HG02642 (cell line): ENCODE results near the gene TSPAN2.

ENCODE experiments used
- ATAC-seq: cut with Tn5 transposase; IDR thresholded peaks from one replicate; pipeline ENCODE4 v1.9.1; 2021; ENCODE audit warnings: mild to moderate bottlenecking; ENCODE audit not compliant: unreplicated experiment, poor library complexity

Gene TSPAN2

DNA sequence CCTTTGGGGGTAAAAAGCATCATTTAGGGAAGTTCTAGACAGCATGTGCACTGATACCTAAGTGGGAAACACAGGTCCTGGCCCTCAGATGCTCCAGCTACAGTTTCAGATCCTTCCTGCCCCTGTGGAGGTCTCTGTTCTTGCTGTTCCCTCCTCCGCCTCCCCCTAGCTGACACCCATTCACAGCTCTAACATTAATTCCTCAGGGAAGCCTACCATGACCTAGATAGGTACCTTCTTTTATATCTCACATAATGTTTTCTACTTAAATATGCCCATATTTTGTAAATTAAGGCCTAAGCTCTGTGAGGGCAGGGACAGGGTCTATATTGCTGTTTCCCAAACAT, 11.3 kb downstream of the TSPAN2 start:
- ATAC-seq, result no peak

DNA sequence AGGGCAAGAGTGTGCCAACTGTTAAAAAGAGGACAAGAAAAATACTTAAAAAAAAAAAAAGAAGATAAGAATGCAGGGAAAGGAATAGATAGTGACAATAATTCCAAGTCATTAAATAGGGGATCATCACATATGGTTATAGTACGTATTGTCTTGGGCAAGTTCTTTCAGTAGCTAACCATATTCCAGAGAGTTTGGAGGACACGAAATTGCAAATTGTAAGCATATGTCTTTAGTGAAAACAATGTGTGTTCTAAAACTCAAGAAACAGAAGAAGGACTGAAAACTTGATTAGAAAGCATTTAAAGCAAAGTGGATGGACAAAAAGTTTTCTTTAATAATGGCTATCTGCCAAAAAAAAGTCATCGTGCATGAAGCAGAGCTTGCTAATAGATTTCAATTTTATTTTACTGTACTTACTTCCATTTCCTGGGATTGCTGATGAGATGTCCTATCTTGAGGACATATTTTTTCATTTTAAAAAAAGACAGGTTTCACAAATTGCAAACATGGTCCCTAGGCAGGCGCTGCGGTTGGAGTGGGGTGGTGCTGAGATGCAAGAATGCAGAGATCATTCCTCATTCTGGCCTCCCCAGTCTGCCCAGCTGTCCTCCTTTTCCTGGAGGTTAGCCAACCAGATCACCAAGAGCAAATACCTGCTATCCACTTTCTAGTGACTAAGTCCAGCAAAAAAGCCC, 11.9 kb downstream of the TSPAN2 start:
- no peak for ATAC-seq

DNA sequence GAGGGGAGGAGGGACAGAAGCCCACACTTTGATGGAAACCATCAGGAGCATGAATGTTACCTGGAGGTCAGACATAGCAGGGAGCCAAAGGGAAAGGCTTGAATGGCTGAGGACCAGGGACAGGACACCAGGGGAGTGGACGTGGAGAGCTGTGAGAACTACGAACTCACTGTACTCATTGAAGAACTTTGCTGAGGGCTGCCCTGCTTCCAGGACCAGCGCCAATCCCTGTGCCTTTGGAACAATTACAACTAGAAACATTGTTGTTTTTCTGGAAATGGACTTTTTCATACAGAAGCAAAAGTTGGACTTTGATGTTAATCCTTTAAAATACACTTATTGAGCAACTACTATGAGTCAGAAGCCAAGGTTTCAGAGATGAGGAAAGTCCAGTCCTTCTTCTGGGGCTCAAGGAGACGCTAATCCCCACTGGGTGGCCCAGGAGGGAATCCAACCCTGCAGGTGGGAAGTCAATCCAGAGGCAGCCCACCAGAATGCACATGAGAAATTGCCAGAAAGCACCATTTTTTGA, 12.9 kb downstream of the TSPAN2 start:
- no peak for ATAC-seq

DNA sequence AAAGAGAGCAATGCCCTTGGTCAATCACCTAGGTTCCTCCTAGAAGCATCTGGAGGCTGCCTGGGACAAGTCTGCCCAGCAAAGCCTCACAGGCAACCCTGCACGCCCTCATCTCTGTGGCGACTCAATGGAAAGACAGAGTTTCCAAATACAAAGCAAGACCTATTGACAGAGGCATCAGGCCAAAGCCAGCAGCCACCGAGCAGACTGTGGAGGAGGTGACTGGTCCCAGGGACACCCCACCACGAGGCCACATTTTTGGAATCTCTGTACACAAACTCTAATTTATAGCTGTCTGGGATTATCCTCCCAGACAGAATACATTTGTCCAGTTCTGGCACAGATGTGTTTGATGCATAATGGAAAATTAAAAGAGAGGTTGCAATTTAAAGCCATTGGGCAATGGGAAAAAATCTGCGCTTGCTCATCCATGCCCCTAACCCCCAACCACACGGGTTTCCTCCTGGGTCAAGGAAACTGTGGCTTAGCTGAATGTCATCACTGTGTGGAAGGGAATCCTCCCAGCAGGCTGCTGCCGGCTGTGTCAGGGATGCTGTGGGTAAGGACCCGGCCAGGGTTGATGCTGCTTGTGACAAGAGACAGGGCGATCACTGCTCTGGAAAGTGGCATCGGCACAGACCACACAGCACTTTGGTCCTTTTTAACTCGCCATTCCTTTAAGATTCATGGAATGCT, 14.3 kb downstream of the TSPAN2 start:
- ATAC-seq, result no peak

DNA sequence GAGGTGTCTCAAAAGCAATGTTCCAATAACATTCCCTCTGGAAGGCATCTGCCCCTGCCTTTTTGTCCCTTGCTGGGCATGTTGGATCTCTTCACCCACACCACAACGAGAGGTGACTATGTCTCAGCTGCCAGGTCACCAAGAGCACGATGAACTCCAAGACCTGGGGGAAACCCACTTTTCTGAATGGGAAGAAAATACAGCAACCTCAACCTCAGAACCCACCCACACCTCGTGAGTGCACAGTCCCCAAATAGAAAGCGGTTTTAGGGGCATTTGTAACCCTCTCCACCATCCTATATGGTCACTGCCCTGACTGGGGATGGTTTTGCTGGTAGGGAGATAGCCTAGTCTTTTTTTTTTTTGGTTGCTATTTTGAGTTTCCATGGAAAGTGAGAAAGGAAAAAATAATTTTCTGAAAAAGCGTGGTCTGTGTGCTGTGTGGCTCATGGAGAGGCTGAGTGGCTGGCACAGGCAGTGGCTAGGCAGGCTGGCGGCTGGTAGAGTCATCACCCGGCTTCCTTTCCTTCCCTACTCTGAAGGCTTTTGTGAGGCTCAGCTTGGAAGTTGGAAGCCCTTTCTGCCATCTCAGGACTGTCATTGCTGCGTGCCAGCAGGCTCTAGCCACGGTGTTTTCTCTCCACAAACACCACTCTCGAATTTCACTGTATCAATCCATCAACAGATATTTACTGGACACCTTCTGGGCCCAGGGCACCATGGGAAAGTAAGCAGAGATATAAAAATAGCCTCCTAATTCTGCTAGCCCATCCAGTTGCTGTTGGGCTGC, 15.8 kb downstream of the TSPAN2 start:
- no peak for ATAC-seq

DNA sequence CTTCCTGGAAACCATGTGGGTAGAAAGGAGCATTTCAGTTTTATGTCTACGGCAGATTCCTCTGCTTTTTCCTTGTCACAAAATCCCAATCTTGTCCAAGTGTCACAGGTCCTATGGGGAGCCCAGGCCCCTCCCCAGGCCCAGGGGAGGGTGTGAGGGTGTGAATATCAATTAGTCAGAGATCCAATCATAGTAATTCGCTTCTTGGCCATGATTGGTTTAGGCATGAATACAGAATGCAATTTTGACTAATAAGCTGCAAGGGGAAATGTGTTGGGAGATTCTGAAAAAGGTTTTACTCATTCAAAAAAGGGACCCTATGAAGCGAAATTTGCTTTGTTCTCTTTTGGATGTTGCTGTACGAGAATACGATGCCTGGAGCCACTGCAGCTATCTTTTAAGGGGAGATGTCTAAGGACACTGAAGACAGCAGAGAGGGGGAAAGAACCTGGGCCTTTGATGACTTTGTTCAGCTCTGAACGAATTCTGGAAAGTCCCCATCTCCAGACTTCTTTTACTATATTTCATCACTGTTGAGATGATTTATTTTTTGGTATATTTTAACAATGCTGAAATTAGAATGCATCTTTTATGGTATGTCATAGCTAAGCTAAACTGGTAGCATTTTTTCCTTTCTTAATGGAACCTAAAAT, 18.2 kb downstream of the TSPAN2 start:
- ATAC-seq, result no peak

DNA sequence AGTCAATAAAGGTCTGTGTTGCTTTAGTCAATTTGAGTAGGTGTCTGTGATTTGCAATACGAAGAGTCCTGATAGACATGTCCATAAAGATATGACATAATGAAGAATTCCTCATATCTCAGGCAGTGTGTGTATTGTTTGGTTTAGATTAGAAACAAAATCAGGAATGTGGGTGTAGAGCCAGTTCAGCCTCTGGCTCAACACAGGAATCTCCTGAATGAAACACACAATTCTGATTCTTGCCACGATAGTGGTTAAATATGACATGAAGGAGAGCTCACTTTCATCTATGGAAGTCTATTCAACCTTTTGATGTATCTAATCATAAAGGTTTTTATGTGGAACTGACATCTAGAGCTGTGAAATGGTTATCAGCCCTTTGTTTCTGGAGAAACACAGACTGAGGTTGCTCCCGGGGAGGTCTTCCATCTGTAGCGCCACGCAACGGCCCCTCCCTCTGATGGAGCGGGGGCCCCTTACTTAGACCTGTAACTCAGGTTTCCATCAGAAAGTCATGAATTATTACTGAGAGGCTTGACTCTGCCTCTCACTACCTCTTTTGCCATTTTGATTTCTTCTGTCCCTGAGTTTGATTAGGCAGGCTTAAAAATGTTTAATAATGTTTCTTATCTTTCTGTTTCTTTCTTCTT, 19.5 kb downstream of the TSPAN2 start:
- ATAC-seq, result no peak

DNA sequence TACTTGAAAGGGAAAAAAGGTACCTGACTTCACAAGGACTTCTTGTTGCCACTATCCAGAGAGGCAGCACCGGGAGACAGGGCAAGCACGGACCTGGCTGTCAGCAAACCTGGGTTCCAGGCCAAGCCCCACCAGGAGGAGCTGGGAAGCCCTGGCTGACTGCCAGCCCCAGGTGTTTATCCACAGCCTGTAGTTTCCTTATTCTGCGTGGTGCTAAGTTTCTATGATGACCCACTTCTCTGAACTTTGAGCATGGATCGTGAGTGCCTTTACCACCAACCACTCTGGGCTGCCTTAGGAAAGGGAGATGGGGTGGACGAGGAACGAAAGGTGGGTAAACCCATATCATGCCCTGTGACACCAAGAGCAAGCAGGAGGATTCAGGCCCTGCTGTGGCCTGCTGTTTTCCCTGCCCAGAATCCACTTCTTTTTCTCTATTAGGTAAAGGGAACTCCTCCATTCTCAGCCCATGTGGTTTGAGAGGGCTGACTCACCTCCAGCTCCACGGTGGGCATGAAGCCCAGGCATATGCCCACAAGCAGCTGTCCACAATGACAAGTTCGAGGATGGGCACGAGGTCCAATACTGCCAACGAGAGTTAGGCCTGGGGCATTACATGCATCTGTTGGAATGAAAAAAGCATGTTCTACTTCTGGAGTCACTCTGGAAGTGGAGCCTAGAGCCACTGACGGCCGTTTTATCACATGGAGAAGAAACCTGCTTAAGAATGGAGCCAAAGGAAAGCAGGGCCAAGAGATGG, 20.3 kb downstream of the TSPAN2 start:
- no peak for ATAC-seq

DNA sequence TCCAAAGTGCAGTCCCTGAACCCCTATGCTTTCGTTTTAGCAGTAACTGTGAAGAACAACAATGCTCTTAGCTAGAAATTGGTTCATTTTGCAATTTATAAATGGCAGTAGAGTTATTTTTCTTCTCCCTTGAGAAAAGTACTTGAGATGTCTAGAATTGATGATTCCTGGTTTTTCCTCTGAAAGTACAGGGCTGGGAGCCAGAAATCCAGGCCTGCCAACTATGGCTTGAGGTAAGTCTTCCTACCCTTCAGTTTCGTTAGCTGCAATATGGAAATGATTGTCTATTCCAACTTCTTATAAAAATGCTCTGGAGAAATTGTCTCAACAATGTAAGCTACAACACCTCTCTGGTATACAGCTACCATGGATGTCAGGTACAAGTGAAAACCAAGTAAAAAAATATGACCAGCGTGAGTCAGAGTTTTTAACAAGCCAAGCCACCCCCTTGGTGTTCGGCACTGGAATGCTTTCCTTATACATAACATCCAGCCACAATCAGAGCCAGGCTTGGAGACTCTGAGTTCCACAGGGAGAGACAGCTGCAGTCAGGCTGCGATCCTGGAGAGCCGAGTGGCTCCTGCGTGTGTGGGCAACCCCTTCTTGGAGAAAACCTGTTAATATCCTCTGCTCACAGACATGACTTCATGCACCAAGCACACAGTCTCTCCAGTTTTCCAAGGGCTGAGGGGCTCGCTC, 22.0 kb downstream of the TSPAN2 start:
- no peak for ATAC-seq

DNA sequence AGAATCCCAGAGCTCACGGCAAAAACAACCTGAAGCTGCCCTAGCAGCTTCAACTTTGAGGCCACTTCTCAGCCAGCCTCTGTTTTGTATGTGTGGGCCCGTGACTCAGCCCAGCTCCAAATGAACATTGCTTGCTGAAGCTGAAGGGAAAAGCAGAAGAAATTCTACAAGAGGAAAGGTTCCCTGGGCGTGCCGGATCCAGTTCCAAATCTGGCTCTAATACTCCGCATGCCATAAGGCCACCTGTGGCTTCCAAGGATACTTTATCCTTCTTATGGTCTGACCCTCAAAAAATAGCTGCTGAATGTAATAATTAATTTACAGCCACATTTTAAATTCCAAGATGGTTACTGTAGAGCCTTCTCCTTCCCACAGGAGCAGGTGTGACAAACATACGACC, 24.3 kb downstream of the TSPAN2 start:
- no peak for ATAC-seq

DNA sequence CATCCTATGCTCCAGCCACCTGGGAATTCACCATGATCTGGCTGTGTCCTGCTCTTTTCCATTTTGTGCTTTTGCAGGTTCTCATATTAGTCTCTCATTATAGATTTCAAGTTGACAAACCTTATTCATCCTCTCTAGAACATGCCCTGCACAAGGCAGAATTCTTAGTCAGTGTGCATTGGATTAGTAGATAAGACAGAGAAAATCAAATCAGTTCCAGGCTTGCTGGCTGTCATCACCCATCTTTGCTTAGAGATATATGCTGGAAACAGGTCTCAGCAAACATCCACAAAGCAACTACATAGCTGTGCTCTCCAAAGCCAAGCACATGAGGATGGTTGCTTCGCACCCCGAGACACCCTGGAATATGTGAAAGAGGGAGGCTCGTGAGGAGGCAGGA, 24.8 kb downstream of the TSPAN2 start:
- ATAC-seq, result no peak

DNA sequence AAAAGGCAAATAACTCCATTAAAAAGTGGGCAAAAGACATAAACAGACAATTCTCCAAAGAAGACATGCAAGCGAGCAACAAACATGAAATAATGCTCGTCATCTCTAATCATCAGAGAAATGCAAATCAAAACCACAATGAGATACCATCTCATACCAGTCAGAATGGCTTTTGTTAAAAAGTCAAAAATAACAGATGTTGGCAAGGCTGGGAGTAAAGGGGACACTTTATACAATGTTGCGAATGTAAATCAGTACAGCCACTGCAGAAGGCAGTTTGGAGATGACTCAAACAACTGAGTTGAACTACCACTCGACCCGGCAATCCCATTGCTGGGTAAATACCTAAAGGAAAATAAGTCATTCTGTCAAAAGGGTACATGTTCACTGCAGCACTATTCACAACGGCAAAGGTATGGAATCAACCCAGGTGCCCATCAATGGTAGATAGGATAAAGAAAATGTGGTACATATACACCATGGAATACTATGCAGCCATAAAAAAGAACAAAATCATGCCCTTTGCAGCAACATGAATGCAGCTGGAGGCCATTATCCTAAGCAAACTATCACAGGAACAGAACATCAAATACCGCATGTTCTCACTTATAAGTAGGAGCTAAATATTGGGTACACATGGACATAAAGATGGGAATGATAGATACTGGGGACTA, 25.9 kb downstream of the TSPAN2 start:
- no peak for ATAC-seq

DNA sequence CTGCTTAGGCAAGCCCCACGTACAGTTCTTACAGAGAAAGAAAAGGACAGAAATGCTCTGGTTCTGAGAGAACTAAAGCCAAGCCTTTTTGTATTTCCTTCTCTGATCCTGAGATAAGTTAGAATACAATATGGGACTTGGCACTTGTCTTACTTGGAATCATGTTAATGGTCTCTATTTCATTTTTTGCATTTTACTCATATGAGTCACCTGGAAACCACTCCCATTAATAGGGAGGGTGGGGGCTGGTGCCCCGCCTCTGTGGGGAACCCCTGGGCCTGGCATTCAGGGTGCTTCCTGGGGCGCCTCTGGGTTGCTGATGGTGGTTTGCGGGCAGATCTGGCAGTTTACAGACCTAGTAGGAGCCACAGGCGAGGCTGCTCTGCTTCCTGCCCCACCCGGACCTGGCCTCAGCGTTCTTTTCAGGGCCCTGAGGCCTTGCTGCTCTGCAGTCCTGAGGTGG, 26.7 kb downstream of the TSPAN2 start:
- ATAC-seq, result peak; percentile 78

DNA sequence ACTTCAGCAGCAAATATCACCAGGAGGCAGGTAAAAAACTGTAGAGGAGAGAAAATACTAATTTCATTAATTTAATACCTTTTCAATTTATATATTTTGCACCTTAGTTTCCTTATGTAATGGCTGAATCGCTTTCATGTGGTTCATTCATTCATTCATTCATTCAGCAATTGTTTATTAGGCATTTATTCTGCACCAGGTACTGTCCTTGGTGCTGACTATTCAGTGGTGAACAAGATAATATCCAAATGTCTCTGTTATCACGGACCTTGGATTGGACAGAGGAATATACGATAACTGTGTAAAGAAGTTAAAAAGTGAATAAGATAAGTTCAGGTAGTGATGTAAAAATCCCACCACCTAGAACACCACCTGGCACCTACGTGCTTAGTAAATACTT, 28.8 kb downstream of the TSPAN2 start:
- no peak for ATAC-seq

DNA sequence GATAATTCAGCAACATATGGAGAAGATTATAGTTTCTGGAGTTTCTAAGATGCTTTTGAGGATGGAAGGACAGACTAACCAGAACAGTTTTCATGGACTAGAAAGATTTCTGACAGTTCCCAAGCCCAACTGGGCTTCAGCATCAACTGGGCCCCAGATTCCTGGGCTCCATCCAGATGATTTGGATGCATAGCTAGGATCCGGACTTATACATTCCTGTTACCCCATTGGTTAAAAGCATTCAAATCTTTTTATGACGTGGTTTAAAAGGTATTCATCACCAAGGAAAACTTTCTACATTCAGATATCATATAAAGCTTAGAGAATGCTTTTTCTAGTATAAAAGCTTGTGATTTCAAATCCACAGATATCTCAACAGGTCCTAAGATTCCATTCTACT, 30.0 kb downstream of the TSPAN2 start:
- ATAC-seq, result no peak

DNA sequence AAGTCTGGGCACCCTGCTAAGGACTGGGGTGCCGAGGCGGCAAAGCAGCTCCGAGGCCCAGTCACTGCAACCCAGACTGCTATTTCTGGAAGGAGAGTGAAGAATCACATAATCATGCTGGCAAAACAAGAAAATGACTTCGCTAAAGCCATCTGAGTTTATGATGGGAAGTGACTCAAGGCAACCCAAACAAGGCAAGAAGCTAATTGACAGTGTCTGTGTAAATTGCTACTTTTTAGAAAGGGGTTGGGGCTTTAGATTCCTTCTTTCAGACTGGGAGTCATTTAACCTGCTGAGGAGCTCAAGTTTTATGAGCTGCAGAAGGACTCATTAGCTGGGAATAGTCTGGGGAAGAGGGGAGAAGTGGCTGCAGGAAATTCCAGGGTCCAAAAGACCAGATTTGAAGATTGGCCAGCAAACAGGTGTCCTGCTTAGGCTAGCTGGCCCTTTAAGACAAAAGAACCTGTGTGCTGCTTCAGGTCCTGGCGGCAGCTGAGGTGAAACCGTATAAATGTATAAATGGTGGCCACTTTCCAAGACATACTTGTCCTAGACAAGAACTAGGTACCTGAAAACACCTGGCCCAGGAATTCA, 31.5 kb downstream of the TSPAN2 start:
- ATAC-seq, result no peak

DNA sequence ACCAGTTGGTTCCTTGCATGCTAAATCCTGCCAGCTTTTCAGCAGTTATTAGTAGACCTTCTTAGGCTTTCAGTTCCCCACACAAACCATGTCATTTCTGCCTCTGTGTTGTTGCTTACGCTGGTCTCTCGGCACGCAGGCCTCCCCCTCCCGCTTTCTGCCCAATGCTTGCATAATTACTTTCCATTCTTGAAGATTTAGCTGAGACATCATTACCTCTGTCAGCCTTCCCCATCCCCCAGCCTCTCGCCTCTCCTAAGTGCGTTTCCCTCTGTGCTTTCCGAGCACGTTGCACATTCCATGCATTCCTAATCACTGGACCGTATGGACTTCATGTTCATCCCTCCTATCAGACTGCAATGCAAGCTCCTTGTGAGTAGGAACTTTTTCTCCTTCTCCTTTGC, 32.9 kb downstream of the TSPAN2 start:
- ATAC-seq, result no peak
